AG08396 (cell line): Measurements from ENCODE around the gene ROBO1.
"Not testable (repeated sequence)": the region's sequence is repeated elsewhere in the genome, so short reads cannot be mapped to it uniquely, and the experiment has no call there.

Source experiments
- DNase-seq: peaks from one replicate; pipeline ENCODE4 v3.0.0; 2012; ENCODE audit warnings: low spot score, mixed read lengths

ROBO1 gene

DNA sequence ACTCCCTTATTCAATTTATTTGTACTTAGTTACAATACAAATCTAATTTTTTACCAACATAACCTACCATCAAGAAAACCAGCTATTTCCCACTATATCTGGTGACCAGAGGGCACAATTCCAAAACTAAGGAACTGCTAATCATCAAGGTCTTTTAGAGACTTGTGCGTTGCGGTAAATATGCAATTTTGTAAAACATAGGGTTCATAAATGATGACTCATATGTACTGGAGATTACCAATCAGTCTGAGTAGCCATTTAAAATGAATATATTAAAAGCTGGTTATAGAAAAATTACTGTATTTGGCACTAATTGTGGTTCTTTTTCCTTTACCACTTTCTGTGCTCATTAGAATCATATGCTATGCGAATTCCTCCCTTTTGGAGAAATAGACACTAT lies 859.6 kb downstream of the ROBO1 start:
- DNase-seq = no peak

DNA sequence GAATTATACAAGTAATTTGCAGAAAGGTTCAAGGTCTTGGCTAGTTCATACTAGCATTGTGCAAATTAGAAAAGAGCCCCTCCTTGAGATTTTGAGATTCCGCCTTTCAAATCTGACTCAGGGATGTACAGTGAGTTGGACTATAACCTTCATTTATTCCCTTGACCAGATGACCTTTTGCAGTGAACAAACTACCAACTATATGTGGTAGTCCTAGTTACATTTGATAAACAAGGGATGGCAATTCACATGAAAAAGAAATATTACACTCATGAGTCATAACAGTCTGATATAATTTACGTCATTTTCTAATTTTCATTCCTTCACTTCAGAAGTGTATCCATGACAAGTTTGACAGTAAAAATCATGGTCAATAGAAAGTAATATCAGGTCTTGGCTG lies 860.4 kb downstream of the ROBO1 start:
- DNase-seq = peak; percentile 11

DNA sequence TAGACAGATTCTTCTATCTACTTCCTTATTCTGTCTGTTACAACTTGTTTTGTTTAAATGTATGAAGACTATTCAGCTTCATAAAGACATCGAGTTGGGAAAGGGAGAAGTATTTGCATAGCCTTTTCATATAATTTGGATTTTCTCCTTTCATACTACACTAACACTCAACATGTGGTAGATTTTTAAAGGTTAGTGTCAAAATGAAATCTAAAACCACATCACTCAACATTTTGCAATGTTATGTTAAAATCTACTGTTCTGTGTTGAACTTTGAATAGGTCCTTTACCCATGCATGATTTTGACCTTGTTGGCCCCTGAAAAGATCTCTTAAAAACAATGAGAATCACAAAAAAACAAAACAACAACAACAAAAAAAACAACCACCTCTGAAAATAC lies 860.9 kb downstream of the ROBO1 start:
- DNase-seq = no peak

DNA sequence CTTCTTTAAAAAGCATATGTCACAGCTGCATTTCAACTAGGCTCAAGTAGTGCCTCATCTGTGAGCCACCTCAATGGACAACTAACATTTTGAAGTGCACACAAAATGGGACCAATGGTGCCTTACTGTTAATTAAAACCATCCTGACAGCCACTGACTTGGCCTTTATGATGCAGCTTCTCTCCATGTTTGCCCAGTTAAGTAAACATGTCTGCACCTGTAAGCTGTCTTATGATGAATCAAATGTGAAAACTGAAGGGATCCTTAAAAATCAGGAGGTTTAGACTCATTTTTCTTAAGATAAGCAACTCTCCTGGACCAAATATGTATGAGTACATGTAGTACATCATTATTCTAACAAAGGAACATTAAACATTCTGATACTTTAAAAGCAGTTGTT lies 861.6 kb downstream of the ROBO1 start:
- no peak for DNase-seq

DNA sequence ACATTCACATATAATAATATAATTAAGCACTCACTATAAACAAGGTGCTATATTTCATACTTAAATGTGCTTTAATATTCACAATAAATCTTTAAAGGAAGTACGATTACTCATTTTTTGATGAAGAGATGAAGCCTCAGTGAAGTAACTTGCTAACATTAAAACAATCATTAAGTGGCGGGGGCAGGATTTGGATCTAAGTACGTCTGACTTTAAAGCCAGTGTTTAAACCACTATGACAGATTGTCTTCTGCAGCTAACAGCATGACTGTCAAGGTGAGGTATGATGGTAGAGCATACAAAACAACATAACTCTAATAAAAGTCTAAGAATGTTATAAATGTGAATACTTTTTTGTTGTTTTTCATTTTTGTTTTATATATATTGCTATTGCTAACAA lies 862.1 kb downstream of the ROBO1 start:
- DNase-seq = no peak

DNA sequence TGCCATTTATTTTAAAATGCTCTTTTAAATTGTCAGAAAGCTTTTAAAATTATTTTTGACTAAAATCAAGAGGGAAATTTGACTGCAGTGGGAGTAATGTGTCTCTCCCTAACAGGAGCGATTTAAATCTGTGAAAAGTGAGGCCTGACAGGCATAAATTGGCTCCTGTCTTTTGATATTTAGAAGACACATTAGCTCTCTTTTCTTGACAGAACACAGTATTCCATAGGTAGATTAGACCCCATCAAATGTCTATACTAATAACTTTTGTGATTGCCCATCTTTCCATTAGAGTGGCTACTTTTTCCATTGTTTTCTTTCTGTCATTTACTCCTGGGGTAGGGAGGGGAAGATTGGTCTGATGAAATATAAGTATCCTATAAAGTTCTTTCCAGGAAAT lies 866.3 kb downstream of the ROBO1 start:
- no peak for DNase-seq

DNA sequence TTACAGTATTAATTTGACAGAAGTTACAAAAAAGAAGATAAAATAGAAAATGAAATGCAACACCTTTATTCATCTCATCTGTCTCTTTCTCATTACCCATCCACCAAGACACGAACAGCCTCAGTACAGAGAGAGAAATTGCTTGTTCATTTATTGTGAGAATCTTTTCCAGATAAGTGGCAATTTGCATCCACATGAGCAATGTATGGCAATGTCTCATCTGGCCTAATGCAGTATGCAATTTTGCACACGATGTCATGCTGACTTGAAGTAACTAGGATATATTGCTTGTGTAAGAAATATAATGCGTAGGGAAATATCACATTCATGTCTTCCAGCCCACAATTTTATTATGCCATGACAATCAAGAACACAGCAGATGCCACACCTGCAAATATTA lies 866.9 kb downstream of the ROBO1 start:
- no peak for DNase-seq

DNA sequence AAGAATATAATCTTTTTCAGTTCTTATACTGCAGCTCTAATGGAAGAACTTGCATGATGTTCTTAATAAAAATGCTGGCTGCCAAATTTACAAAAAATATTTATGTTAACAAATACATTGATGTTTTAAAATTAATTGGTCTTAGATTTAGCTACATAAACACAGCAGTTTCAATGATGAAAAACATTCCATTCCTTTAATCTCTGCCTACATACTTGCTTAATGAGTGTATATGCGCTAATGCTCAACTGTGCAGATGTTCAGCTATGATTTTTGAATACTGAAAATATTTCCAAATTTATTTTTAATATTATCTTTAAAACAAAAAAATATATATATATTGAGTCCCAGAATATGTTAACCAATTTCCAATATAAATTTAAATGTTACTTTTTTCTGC lies 867.4 kb downstream of the ROBO1 start:
- no peak for DNase-seq

DNA sequence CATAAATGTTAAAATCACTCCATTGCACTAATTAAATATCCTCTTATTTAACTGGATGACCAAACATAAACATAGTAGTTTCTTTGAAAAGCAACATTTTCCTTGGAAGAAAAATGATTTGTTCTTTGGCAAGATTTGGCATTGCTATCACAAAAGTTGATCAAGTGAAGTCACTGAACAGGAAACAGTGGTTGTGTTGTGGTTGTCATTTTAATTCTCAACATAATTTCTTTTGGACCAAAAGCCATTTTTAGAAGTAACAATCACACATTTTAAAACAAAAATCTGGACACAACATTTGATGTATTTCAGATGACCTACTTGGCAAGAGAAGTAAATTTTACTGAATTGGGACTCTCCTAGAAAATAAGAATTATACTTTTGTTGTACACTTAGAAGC lies 872.3 kb downstream of the ROBO1 start:
- no peak for DNase-seq

DNA sequence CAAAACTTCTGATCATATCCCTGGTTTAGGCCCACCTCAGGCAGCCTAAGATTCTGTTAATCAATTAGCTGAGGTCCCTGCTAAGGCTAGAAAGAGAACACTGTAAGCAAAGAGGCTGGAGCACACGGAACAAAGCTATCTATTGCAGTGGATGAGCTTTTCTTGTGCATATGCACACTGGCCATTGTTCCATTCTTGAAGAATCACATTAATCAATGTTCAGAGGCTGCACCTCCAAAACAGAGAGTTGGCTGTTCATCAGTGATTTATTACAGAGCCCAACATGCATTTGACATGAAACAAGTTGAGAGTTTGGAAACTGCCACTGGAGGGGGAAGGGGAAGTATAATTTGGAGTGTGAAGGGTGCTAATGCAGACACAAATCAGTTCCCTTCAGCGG lies 873.0 kb downstream of the ROBO1 start:
- DNase-seq = no peak

DNA sequence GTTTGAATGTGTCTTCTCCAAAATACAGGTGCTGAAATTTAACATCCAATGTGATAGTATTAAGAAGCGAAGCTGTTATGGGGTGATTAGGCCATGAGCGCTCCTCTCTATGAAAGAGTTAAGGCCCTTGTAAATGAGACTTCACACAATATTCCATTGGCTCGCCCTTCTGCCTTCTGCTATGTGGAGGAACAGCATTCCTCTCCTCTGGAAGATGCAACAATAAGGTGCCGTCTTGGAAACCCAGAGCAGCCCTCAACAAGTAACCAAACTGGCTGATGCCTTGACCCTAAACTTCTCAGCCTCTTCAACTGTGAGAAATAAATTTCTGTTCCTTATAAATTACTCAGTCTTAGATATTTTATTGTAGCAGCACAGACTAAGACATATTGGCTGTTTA lies 874.6 kb downstream of the ROBO1 start:
- DNase-seq = no peak

DNA sequence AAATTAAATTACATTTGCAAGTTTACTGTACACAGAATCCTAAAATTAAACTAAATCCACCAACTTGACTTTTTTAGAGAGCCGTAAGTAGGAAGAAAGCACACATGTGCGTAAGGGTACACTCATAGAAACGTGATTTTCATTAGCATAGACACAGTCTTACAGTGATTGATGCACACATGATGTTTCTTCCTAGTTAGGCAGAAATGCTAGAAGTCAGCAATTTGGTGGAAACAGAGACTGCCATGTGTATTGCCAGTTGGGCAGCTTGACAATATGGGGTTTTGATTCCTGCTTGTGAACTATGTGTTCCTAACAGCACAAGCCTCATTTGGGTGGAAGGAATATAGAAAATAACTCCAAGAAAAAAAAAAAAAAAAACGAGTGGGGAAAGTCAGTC lies 878.5 kb downstream of the ROBO1 start:
- DNase-seq = no peak

DNA sequence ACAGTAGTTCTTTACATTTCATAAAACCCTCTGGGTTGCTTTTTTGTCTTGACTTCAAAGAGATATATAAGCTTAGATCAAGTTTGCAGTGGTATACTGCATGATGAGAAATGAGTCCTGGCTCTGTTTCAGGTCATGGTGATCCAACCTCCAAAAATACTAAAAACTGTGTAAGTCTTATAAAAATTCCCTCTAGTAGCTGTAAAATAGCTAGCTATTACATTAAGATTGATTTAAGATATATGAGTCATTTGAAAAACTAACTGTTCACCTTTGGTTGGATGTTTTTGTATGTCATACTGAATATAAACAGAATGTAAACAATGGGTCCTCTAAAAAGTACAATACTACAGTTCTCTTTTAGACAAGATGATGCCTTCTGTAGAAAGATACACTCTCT lies 879.2 kb downstream of the ROBO1 start:
- DNase-seq = no peak

DNA sequence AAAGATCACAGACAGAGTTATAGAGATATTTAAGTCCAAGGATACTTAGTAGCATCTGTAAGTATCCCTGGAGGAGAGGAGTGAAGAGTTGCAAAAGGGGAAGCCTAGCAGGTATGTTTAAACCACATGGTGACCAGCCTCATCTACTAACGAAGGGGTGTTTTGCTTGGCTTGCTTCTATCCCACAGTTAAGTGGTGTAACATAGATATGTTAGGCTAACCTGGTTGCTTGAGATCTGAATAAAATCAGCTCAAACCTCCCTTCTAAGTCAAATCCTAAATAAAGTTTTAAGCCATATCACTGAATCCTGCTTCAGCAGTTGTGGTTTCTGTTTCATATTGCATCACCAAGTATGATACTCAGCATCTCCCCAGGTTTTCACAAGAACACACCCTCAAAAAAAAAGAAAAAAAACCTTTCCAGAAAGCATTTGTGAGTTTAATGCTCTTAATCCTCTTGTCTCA lies 880.2 kb downstream of the ROBO1 start:
- DNase-seq = no peak

DNA sequence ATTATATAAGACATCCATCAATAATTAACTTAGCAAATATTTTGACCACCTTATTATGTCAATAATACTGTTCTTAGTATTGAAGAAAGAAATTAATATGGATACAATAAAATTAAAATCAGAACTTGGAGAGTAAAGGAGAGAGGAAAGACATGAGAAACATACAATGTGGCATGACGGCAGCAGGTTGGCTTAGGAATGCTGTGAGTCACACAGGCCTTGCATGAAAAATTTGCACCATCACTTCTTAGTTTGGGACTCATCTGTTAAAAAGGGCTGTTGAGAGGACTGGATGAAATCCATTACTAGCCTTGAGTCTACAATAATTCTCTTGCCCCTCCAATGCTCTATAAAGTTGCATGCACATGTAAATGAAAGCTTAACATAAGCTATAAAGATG lies 880.8 kb downstream of the ROBO1 start:
- peak; percentile 9 for DNase-seq

DNA sequence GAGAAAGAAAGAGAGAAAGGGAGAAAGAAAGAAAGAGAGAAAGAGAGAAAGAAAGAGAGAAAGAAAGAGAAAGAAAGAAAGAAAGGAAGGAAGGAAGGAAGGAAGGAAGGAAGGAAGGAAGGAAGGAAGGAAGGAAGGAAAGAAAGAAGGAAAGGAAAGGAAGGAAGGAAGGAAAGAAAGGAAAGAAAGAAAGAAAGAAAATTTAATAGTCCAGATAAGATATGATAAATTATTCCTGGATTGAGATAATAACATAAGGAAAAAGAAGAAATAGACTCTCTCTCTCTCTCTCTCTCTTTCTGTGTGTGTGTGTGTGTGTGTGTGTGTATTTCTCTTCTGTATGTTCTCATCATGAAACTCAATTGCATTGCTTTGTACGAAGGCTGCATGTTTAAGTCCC lies 883.2 kb downstream of the ROBO1 start:
- not testable (repeated sequence) for DNase-seq

DNA sequence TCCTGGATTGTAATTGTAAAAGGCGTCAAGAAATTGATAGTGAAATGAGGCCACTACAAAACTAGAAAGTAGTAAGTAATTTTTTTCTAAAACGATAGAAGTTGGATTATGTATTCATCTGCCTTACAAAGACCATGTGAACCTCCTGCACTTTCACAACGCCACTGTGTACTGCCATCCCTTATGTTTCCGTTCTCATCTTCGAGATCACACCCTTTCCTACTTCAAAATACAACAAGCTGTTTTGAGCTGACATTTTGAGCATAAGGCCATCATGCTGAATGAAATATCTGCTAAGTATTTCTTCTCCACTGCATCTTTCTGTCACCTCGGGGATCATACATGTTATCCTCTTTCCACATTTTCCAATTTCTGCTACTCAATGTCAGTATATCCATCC lies 885.5 kb downstream of the ROBO1 start:
- no peak for DNase-seq

DNA sequence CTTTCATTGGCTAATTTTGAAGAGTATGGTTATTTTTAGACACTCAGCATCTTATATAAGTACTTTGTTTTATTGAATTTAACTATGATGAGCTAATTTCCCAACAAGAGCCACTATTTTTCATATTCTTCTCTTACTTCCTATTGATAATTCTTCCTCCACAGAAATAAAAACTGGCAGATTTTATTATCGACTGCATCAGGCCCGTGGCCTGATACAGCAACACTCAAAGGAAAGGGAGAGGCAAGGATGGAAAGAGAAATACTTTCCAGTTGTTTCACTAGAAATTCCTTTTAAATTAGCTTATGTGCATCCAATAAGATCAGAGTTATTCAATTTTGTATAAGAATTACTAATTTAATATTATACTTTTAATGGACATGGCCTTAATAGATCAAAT lies 886.3 kb downstream of the ROBO1 start:
- no peak for DNase-seq

DNA sequence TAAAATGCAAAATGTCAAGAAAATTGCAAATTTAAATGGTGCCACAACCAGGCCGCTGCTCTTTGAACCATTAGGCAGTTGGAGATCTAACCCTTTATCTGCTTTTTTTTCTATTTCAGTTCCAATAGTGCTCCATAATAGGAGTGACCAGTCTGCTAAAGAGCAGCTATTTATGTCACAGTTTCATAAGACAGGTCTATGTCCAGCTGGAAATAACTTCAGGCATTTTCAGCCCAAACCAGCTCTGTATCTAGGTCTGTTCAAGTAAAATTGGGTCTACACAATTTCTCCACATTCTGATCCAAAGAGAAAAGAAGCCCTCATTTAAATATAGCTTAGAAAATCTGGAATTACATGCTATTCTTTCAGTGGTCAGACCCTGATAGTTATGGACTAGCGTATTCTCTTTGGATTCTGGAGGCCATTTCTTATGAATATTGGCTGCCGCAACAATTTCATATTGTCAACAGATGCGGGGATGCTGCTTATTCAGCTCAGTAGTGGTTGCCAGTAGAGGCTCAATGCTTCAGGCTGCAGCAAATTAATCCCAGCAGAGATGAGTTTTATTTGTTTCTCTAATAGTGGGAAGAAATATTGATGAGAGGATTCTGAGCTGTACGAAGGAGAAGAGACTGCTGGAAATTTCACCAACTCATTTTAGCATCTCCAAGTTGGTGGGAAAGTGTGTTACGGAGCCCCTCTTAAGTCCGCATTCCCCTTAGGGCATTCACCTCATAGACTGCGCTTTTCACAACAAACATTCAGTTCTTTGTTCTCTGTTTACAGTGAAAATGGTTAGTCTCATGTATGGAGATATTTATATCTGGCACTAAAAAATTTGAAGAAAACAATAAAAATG lies 887.0 kb downstream of the ROBO1 start:
- DNase-seq = no peak

DNA sequence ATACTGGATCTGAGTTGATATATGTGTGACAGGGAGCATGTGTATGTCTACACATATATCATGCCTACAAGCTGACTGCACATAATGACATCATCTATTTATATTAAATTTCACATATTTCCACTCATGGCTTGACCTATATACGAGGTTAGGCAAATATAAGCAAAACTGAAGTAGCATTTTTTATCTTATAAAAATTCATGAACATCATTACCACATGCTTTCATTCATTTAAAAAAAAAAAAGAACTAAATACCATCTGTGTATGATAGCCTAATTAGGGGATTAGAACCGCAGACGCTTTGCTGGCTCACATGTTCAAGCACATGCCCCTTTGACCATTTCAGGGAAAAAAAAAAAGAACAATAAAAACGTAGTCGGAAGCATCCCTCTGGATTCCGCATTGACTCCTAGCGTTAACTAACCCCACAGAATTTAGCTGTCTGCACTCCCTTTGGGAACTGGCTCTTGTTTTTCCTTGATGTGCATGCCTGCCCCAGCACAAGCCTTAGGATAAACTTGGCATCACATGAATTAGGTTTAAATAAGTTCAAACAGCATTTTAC lies 888.4 kb downstream of the ROBO1 start:
- no peak for DNase-seq

DNA sequence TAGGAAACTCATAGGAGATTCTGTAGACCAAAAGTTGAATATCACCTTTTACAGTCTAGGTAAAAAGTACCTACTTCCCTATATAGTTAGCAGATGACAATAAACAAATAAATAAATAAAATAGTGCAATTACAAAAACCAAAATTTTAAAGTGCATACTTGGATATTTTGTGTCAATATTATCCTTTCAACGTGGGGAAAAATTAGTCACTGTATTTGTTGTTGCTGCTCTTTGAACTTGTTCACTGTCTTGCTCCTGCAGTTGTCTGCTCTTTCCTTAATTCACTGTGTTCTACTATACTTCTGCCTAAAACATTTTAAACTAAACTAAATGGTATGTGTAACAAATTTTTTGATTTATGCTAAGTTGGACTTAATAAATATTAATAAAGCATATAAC lies 889.0 kb downstream of the ROBO1 start:
- DNase-seq = no peak

DNA sequence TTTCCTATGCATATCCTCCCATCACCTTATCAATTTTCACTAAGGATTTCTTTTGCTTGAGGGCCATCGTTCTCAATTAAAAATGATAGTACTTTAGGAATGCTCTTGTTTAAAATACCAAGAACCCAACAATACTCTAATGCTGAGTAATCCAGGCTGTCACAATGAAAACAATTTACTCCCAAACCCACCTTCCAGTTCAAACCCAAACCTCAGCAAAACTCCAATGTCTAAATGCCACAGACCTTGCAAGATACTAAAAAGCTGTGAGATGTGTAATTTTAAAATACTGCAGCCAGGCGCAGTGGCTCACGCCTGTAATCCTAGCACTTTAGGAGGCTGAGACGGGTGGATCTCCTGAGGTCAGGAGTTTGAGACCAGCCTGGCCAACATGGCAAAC lies 889.8 kb downstream of the ROBO1 start:
- DNase-seq = peak; percentile 25

DNA sequence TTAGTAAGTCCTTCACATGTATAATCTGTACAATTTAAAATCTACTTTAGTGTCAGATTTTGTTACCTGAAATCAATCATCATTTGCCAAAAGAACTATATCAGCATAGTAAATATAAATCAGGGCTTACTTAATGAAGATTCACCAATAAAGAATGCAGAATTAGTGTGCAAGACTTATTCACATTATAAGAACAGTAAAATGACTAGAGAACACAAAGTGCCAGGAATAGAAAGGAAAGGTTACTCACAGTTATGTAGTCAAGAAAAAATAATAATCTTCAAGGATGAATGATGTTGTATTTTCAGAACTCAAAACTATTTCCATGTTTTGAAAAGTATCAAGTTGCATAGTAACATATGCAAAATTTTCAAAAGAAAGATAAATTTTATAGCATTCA lies 891.9 kb downstream of the ROBO1 start:
- DNase-seq = no peak

DNA sequence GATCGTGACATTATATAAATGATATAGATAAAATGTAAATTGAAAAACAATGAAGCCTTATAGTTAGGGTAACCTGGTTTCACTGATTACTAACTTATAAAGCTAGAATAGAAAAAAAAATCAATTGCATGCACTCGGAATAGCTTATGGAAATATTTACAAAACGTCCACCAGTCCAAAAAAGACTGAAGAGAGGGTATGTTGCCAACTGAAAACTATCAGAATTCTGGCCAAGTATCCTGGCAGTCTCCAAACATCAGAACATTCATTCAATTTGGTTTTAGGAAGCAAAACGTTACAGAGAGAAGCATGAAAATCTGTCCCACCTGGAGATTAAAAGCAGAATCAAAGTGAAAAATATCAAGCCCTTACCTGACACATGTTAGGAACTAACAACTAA lies 892.4 kb downstream of the ROBO1 start:
- DNase-seq = no peak
